ENCODE results near the gene GALNS. TPM values are rescaled to one million over a fixed set of nuclear protein-coding genes. Genes with fewer than 3 reads are reported as not detected.

The GALNS gene
- total and polyA plus RNA-seq, 4 donors = 9.3 to 44.1 (median 28.9) TPM

GRCh38 chr16:88884569-88885271 lies 28.0 kb upstream of the GALNS start:
- Histone ChIP-seq H3K9me3 (ENCODE audit: control insufficient read depth, low read length) (no peaks in the 10 kb centered on the region), H3K36me3 (ENCODE audit: control insufficient read depth in 1 of 2, insufficient read depth in 2 of 2, low read length in 1 of 2) (no peaks in the 10 kb centered on the region), H3K27me3 (ENCODE audit: control insufficient read depth in 1 of 2, insufficient read depth in 2 of 2, low read length in 1 of 2) (no peaks in the 10 kb centered on the region), H3K27ac (ENCODE audit: low read depth in 1 of 2, low read length in 2 of 2) (no peak overlapping the region), H3K4me1 (ENCODE audit: control insufficient read depth in 1 of 2, insufficient read depth in 2 of 2, low read length in 2 of 2) (no peaks in the 10 kb centered on the region), H3K4me3 (ENCODE audit: low read length in 2 of 2) (no peak overlapping the region)
- no peak for DNase-seq
- no peak for ATAC-seq (ENCODE audit: low FRiP score)
- WGBS, 2 donors = 95 to 96% methylated on average over 39 of the region's 39 CpGs
- intact Hi-C loops (cut with DNase I) = no loop called here

DNA sequence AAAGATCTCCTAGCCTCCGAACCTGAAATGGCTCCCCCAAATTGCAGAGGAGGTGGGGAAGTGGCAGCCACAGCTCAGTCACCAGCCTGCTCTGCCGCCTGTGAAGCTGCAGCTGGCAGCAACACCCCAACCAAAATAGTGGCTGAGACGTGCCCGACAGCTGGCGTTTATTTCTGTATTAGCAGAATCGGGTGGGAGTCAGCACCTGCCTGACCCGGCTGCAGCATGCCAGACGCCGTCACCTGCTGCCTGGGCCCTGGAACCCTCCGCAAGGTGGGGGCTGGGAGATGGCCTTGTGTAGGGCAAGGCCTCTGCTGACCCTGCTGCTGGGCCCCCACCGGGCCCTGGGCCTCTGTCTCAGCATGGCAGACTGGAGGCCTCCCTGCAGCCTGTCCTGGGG lies 27.2 kb upstream of the GALNS start:
- Histone ChIP-seq H3K27ac (ENCODE audit: low read depth in 1 of 2, low read length in 2 of 2) (no peak overlapping the region), H3K4me1 (ENCODE audit: control insufficient read depth in 1 of 2, insufficient read depth in 2 of 2, low read length in 2 of 2) (no peaks in the 10 kb centered on the region), H3K27me3 (ENCODE audit: control insufficient read depth in 1 of 2, insufficient read depth in 2 of 2, low read length in 1 of 2) (no peaks in the 10 kb centered on the region), H3K9me3 (ENCODE audit: control insufficient read depth, low read length) (no peaks in the 10 kb centered on the region), H3K36me3 (ENCODE audit: control insufficient read depth in 1 of 2, insufficient read depth in 2 of 2, low read length in 1 of 2) (no peaks in the 10 kb centered on the region), H3K4me3 (ENCODE audit: low read length in 2 of 2) (no peak overlapping the region)
- no peak for ATAC-seq (ENCODE audit: low FRiP score)
- WGBS, 2 donors = 77 to 79% methylated on average over 11 of the region's 11 CpGs
- intact Hi-C loops (cut with DNase I) = no loop called here
- DNase-seq = no peak

- no peaks in the 10 kb centered on the region for H3K9me3 ChIP-seq (ENCODE audit: control insufficient read depth, low read length)
- no peak overlapping the region for H3K4me3 ChIP-seq (ENCODE audit: low read length in 2 of 2)
- no peak overlapping the region for H3K27ac ChIP-seq (ENCODE audit: low read depth in 1 of 2, low read length in 2 of 2)
- no peaks in the 10 kb centered on the region for H3K27me3 ChIP-seq (ENCODE audit: control insufficient read depth in 1 of 2, insufficient read depth in 2 of 2, low read length in 1 of 2)
- ATAC-seq (ENCODE audit: low FRiP score) = no peak
- H3K36me3 ChIP-seq (ENCODE audit: control insufficient read depth in 1 of 2, insufficient read depth in 2 of 2, low read length in 1 of 2) = no peaks in the 10 kb centered on the region
- intact Hi-C loops (cut with DNase I) = no loop called here
- no peak for DNase-seq
- H3K4me1 ChIP-seq (ENCODE audit: control insufficient read depth in 1 of 2, insufficient read depth in 2 of 2, low read length in 2 of 2) = no peaks in the 10 kb centered on the region
- 95 to 96% methylated on average over 48 to 49 of the region's 49 CpGs for WGBS, 2 donors
Measured at GRCh38 chr16:88883117-88883895, 26.6 kb upstream of the GALNS start.

GRCh38 chr16:88882358-88883030 lies 25.7 kb upstream of the GALNS start:
- no peak for DNase-seq
- no peak for ATAC-seq (ENCODE audit: low FRiP score)
- H3K27me3 ChIP-seq (ENCODE audit: control insufficient read depth in 1 of 2, insufficient read depth in 2 of 2, low read length in 1 of 2) = no peaks in the 10 kb centered on the region
- no peaks in the 10 kb centered on the region for H3K9me3 ChIP-seq (ENCODE audit: control insufficient read depth, low read length)
- 89 to 91% methylated on average over 25 to 26 of the region's 26 CpGs for WGBS, 2 donors
- no peak overlapping the region for H3K27ac ChIP-seq (ENCODE audit: low read depth in 1 of 2, low read length in 2 of 2)
- intact Hi-C loops (cut with DNase I) = no loop called here
- no peak overlapping the region for H3K4me3 ChIP-seq (ENCODE audit: low read length in 2 of 2)
- no peaks in the 10 kb centered on the region for H3K4me1 ChIP-seq (ENCODE audit: control insufficient read depth in 1 of 2, insufficient read depth in 2 of 2, low read length in 2 of 2)
- H3K36me3 ChIP-seq (ENCODE audit: control insufficient read depth in 1 of 2, insufficient read depth in 2 of 2, low read length in 1 of 2) = no peaks in the 10 kb centered on the region

GRCh38 chr16:88881675-88882357 lies 25.1 kb upstream of the GALNS start:
- ATAC-seq (ENCODE audit: low FRiP score) = no peak
- Histone ChIP-seq H3K9me3 (ENCODE audit: control insufficient read depth, low read length) (no peaks in the 10 kb centered on the region), H3K4me1 (ENCODE audit: control insufficient read depth in 1 of 2, insufficient read depth in 2 of 2, low read length in 2 of 2) (no peaks in the 10 kb centered on the region), H3K27me3 (ENCODE audit: control insufficient read depth in 1 of 2, insufficient read depth in 2 of 2, low read length in 1 of 2) (no peaks in the 10 kb centered on the region), H3K36me3 (ENCODE audit: control insufficient read depth in 1 of 2, insufficient read depth in 2 of 2, low read length in 1 of 2) (no peaks in the 10 kb centered on the region), H3K4me3 (ENCODE audit: low read length in 2 of 2) (no peak overlapping the region), H3K27ac (ENCODE audit: low read depth in 1 of 2, low read length in 2 of 2) (no peak overlapping the region)
- WGBS, 2 donors = 92% methylated on average over 24 to 27 of the region's 27 CpGs
- DNase-seq = no peak
- intact Hi-C loops (cut with DNase I) = no loop called here

- ATAC-seq (ENCODE audit: low FRiP score) (no peak), DNase-seq (no peak)
- Histone ChIP-seq H3K4me1 (ENCODE audit: control insufficient read depth in 1 of 2, insufficient read depth in 2 of 2, low read length in 2 of 2) (no peaks in the 10 kb centered on the region), H3K36me3 (ENCODE audit: control insufficient read depth in 1 of 2, insufficient read depth in 2 of 2, low read length in 1 of 2) (no peaks in the 10 kb centered on the region), H3K4me3 (ENCODE audit: low read length in 2 of 2) (no peak overlapping the region), H3K9me3 (ENCODE audit: control insufficient read depth, low read length) (no peaks in the 10 kb centered on the region), H3K27ac (ENCODE audit: low read depth in 1 of 2, low read length in 2 of 2) (no peak overlapping the region), H3K27me3 (ENCODE audit: control insufficient read depth in 1 of 2, insufficient read depth in 2 of 2, low read length in 1 of 2) (no peaks in the 10 kb centered on the region)
- WGBS, 2 donors = 75 to 77% methylated on average over 38 to 46 of the region's 46 CpGs
- intact Hi-C loops (cut with DNase I) = no loop called here
Measured at GRCh38 chr16:88881007-88881615, 24.4 kb upstream of the GALNS start.

GRCh38 chr16:88880226-88881006 lies 23.7 kb upstream of the GALNS start:
- intact Hi-C loops (cut with DNase I) = no loop called here

GRCh38 chr16:88879788-88880055 lies 23.0 kb upstream of the GALNS start:
- Histone ChIP-seq H3K4me1 (ENCODE audit: control insufficient read depth in 1 of 2, insufficient read depth in 2 of 2, low read length in 2 of 2) (no peaks in the 10 kb centered on the region), H3K27me3 (ENCODE audit: control insufficient read depth in 1 of 2, insufficient read depth in 2 of 2, low read length in 1 of 2) (no peaks in the 10 kb centered on the region), H3K27ac (ENCODE audit: low read depth in 1 of 2, low read length in 2 of 2) (no peak overlapping the region), H3K4me3 (ENCODE audit: low read length in 2 of 2) (no peak overlapping the region), H3K9me3 (ENCODE audit: control insufficient read depth, low read length) (no peaks in the 10 kb centered on the region), H3K36me3 (ENCODE audit: control insufficient read depth in 1 of 2, insufficient read depth in 2 of 2, low read length in 1 of 2) (no peaks in the 10 kb centered on the region)
- DNase-seq (no peak), ATAC-seq (ENCODE audit: low FRiP score) (no peak)
- intact Hi-C loops (cut with DNase I) = no loop called here
- 86 to 88% methylated on average over 11 of the region's 11 CpGs for WGBS, 2 donors

More at GRCh38 chr16:88880226-88881006, 23.7 kb upstream of the GALNS start:
- no peaks in the 10 kb centered on the region for H3K4me1 ChIP-seq (ENCODE audit: control insufficient read depth in 1 of 2, insufficient read depth in 2 of 2, low read length in 2 of 2)
- no peak for ATAC-seq (ENCODE audit: low FRiP score)
- no peaks in the 10 kb centered on the region for H3K27me3 ChIP-seq (ENCODE audit: control insufficient read depth in 1 of 2, insufficient read depth in 2 of 2, low read length in 1 of 2)
- no peaks in the 10 kb centered on the region for H3K9me3 ChIP-seq (ENCODE audit: control insufficient read depth, low read length)
- no peak for DNase-seq
- 81 to 83% methylated on average over 36 of the region's 36 CpGs for WGBS, 2 donors
- H3K4me3 ChIP-seq (ENCODE audit: low read length in 2 of 2) = no peak overlapping the region
- no peak overlapping the region for H3K27ac ChIP-seq (ENCODE audit: low read depth in 1 of 2, low read length in 2 of 2)
- H3K36me3 ChIP-seq (ENCODE audit: control insufficient read depth in 1 of 2, insufficient read depth in 2 of 2, low read length in 1 of 2) = no peaks in the 10 kb centered on the region
